HG02852 (cell line): ENCODE data around the gene MEF2C.

Source experiments
- ATAC-seq: cut with Tn5 transposase; IDR thresholded peaks from one replicate; pipeline ENCODE4 v1.9.1; 2021; ENCODE audit warnings: mild to moderate bottlenecking, moderate library complexity; ENCODE audit not compliant: unreplicated experiment

MEF2C gene

DNA sequence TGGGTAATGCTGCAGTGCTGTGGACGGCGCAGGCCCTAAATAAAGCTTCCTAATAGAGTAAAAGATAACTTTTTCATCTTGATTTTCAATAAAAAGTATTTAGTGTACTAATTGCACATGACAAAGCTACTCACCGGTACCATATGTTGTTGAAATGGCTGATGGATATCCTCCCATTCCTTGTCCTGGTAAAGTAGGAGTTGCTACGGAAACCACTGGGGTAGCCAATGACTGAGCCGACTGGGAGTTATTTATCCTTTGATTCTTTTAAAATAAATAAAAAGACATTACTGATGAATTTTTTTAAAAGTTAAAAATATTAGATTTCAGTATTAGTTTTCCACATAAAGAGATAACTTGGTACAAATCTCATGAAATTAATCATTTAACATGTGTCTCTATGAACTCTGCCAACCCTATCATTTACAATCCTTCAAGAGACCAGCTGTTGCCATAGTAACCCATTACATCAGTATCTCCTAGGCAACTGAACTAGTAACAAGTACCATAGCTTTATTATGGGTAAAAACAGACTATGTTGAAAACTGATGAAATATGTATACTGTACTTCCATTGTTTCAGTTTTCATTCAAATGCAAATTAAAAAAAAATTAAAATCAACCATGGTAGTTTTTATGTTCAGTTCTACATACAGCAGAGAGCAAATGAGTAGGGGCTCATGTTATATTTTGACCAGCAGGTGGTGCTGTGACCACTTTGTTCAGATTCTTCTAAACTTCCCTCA lies 153.7 kb downstream of the MEF2C start:
- peak; percentile 28 for ATAC-seq

DNA sequence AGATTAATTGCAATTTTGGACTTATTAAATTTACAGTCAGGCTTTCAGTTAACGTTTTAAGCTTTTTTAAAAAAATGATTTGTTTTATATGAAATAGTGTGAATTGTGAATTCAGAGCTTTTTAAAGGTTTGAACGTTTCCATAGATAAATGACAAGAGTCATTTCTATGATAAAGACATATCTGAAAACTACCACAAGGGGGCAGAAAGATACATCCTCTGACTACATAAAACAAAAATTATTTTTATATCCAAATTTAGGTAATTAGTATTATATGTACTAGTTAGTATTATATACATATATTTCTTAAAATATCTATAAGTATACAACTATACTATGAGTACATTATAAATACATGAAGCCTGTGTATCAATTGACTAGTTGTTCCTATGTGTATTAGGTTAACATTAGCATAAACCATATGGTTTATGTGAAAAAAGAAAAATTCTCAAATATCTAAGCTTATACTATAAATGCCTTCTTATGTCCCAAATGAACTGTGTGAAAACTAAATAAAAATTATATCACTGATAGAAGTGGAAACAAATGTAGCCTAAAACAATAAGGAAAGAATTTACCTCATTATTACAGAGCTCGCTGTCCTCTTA lies 155.2 kb downstream of the MEF2C start:
- ATAC-seq = no peak

DNA sequence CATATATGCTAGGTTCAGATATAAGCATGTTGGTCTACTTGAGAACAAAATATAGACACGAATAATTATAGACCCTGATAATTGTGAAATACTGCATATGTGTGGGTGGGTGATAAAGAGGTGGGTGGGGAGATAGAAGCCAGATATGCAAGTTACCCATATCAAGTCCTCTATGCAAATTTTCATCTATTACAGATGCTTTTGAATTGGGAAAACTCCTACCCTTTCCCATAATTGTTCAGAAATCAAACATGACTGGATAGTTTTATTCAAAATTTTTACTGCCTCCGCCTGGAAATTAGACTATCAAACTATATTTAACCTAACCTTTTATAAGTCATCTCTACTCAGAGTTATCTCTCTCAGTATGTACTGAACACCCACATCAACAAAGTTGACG lies 157.5 kb downstream of the MEF2C start:
- no peak for ATAC-seq

DNA sequence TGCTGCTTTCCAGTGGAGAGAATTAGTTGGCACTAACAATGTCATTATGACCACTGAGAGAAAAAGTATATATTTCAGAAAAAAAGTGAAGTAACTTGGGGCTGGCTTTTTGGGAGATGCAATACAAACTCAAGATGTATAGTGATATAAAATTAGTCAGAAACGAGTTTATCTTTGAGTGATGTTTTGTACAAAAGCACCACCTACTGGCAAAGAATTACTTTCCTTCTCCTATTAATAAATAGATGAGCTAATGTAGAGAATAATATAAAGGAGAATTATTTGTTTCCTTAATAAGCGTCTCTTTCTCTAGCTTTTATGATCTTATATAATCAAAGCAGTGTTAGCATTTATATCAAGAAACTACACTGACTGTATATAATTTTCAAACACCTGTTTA lies 158.8 kb downstream of the MEF2C start:
- no peak for ATAC-seq

DNA sequence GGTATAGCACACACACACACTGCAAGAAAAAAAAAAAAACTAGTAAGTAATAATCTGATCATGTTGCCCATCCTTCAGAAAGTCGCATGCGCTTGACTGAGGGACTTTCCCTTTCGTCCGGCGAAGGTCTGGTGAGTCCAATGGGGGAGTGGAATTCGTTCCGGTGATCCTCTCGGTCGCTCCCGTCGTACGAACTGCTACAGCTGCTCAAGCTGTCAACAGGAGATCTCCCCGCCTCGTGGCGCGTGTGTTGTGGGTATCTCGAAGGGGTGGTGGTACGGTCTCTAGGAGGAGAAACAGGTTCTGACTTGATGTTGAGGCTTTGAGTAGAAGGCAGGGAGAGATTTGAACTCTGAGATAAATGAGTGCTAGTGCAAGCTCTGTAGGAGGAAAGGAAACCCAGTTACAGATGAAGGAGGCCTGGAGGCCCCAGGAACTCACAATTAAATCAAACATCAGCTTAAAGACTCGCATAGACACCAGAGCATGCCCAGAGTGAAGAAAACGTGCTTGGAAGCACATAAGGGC lies 160.4 kb downstream of the MEF2C start:
- ATAC-seq = no peak

DNA sequence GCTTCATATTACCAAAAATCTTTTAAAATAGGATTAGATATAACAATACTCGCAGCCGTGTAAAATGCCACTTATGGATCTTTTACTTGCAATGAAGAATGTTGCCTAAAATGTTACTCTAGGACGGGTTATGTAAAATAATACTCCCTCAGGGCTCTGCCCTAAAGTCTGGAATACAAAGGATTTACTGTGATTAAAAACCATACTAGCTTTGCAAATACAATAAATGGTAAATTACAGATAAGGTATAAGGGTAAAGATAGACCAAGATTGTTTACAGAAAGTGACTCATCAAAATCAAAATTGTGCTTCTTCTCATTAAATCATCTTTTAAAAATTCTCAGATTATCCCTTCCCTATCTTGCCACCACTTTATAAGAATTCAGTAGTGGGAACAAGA lies 163.6 kb downstream of the MEF2C start:
- no peak for ATAC-seq

DNA sequence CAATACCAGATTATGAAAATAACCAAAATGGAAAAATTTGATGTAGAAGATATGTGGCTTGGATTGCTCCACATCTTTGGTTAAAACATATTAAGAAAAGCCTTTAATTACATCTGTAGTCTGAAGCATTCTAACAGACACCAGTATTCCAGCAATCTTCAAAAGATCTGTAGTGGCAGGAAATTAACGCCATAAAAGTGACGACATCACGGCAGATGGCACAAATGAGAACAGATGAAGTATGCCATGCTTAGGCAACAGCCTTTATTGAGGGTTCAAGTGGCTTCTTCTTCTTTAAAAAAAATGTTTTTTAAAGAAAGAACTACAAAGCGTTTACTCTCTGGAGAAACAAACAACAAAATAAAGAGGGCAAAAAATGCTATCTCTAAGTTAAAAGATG lies 164.2 kb downstream of the MEF2C start:
- no peak for ATAC-seq

DNA sequence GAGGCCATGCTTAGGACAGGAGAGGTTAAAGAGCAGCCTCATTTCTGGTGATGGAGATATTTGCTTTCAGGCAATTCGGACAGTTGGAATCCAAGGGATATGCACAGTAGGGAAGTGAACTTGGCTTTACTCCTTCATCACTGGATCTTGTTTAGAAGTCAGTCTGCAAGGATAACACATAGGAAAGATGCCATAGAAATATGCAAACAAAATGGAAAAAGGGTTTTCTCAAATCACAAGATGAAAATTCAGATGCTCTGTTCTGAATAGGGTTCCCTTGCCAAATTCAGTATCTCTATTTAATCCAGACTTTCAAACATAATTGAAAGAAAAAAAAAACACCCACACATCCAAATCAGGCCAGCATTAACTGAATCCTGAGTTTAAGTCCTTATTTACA lies 166.9 kb downstream of the MEF2C start:
- ATAC-seq = no peak

DNA sequence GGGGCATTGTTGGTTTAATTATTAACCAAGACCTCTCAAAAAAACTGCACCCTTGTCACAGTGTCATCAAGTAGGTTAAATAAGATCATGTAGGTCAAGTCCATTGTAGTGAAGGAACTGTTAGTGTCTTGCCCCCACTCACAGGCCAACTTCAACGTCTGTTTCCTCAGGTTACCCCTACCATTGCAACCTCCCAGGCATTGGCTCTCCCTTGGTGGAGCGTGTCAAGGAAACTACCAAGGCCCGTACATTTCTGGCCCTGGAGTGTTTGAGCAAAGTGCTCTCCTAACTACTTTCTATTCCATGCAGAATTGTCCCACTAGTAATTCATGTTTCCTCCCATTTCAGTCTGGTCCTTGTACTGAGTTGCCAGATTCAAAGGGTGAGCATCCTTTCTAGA lies 167.5 kb downstream of the MEF2C start:
- no peak for ATAC-seq

DNA sequence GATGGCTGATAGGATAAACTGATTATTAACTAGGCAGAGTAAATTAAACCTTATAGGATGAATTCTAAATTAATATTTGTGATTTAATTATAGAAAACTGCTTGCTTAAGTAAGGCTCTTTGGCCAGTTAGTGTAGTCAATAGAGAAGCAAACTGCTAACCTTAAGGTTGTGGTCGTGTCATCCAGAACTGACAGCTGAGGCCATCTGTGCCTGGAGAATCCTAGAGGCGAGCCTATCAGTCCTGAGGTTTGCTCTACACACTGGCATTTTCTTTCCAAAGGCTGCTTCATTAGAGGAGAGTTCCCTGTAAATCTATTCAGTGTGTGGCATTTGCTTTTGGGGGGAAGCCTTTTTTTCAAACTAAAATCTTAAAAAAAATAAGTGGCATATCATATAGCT lies 169.2 kb downstream of the MEF2C start:
- no peak for ATAC-seq

DNA sequence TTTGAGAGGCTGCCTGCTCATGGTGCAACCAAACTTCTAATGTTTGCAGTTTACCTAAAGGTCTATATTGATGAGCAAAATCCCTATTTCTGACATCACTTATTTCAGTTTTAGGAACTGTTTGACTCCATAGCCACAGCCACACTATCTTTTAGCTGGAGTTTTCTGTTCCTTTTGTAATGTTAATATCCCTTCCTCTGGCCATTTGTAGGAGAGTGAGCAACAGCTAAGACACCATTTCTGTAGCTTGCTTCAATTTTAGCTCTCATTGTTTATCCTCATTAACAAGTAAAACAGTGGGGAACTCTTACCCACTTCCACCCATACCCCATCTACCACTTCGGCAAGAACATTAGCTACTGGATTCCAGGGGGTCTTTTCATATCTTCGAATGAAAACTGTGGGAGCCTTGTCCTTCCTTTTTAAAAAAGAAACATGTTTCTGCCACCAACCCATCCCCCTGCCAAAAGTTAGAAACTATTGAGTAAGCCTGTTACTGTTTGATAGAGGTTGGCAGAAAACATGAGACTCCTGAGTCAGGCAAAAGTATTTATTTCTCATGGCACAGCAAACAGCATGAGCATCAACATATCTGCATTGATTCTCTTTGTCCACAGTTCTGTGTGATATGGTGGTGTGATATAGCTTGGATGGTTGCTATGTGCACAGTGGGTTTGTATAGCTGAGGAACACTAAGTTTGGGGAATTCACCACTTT lies 174.1 kb downstream of the MEF2C start:
- no peak for ATAC-seq

DNA sequence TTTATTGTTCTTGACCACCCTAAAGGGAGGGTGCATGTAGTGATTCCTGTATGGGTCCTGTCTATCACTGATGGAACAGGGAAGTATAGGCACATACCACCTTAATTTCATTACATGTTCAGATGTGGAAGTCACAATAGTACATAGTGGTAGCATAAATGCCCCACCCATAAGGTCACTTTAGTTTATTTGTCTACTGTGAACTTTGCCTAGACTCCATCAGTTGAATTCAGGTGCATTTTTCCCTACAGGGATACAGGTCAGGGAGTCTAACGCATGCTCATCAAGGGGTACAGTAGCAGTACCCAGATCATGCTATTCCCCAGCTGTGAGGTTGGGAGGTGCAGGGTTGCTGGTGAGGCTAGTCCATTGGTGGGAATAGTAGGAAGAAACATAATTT lies 175.0 kb downstream of the MEF2C start:
- ATAC-seq = no peak

DNA sequence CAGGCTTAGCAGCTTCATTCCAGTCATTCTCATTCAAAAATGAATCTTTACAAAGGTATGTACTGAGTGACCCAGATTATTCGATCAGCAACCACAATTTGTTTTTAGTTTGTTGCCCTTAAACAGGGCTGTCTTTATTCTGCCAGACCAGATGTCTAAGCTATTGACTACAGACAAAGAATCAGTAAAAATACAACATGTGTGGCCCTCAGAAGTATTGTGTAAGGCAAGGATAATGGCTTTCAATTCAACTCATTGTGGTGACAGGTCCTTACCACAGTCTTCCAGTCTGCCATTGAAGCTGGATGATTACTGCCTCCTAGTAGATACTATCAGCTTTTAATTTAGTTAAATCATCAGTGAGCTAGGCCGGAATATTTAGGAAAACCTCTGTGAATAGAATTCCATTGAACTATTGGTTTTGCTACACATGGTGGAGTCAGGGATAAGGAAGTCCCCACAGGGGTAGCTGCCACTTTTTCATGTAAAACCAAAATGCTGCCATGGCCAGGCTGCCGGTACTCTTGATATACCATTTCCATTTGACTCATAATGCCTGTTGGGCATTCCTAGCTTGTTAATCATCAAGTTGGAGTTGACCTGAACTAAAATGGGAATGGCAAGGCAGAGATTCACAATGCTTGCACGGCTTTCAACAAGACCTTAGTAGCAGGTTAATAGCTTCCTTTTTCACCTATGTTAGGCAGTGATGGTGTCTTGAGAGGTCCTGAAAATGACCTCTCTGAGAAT lies 175.6 kb downstream of the MEF2C start:
- no peak for ATAC-seq

DNA sequence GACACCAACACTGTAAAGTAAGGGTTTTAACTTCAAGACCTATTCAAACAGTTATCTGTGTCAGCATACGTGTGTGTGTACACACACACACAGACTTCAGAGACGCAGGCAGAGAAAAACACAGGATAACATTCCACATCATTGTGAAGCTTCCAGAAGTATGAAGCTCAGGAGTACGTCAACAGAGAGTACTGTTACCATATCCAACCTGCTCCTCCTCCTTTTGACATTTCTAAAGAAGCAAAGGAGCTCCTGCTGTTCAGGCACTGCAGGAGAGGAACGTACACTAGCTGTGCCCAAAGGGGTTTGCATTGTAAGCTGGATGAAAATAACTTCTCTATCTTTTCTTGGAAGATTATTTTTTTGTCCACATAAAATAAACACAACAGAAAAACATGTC lies 180.7 kb downstream of the MEF2C start:
- no peak for ATAC-seq

DNA sequence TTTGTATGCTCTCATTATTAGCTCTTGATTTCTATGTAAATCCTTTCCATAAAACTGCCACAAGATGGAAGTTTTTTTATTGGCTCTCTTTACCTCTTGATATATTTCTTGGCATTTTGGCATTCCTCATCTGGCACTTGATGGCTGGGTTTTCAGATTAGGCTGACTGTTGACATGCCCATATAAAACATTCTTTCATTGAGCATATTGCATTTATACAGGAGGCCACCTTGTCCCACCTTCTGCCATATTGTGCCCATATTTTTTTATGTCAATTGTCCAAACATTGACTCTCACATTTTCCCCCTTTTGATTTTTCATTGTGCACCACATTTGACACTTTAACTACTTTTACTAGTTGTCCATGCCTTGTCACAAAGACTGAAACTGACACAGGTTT lies 182.9 kb downstream of the MEF2C start:
- ATAC-seq = no peak

DNA sequence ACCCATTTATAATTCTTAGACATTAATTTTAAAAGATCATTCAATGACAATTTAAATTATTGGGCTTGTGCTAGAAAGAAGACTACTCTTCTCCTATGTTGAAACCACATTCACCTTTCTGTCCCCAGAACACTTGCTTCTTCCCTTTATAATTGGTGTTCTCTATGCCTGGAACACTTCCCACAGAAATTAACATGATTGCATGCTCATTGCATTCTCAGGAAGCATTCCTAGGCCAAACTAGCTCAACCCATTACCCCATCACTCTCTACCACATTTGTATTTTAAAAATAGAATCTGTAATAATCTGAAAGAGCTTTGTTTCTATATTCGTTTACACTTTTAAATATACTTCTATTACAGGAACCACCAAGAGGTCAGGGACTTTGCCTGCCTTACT lies 184.7 kb downstream of the MEF2C start:
- ATAC-seq = no peak

DNA sequence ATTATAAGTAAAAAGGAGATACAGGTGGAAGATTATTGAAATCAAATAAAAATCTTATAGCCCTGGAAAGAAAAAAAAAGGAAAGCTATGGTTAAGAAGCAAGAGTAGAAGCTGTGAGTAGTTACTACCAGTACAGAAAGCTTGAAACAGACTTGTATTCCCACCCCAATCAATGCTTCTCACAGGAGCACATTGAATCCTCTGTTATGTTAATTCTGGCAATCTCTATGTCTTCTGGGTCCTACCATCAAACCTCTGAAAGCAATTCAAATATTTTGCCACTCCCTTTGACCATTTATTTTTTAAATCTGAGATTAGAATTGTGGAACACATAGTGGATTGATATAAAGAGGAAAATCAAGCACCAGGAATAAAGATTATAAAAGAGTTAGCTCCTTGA lies 186.5 kb downstream of the MEF2C start:
- ATAC-seq = no peak

DNA sequence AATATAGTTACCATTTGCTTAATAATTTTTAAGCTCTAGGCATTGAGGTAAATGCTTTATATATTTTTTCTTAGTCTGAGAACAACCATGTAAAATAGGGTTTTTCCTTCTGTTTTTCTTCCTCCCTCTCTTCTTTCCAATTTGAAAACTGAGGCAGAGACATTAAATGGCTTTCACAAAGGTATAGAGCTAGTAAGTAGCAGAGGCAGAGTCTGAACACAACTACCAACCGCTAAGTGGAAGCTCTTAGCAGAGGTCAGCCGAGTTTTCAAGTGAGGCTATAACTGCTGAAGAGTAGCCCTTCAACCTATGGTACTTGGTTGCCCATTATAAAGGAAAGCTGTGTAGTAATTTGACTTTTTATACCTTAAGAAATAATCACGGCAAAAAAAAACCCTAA lies 187.1 kb downstream of the MEF2C start:
- ATAC-seq = no peak

DNA sequence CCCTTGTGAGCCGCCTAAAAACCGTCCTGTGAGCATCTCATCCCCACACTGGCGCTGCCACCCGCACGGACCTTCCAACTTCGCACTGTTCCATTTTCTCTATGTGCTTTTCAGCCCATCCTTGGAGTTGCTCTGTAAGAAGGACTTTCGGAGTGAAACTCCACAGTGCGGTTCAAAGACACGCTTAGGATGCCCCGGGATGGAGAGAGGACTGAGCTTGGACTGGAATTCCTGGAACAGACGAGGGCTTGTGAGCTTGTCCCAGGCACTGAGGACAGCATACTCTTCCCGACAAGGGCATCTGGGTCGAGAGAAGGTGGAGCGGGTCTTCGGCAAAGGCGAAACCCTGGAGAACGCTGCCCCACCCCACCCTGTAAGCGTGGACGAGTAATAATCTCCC lies 187.8 kb downstream of the MEF2C start:
- no peak for ATAC-seq

DNA sequence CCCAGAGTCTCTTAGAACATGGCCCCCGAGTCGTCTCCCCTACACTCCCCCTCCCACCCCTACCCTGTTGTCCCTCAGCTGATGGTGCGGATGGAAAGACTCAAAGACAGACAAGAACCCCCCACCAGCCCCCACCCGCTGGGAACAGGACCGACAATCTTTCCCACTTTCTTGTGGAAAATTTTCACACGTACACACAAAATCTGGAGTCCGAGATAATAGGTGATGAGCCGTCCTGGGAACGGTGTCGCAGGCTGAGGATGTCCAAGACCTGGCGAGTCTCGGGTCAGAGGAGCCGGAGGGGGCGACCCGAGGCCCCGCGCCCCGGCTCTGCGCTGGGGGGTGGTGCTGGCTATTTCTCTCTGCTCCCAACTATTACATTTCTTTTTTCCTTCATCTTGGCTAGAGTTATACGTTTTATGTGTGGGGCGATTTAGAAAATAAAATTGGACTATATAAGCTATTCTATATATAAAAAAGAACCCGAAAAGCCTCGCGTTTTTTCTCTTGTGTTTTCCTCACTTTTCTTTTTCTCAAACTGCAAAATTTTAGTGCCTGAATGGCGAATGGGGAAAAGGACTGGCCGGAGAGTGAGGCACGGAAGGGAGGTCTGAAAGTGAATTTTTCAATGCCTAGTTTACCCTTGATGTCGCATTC lies 188.8 kb downstream of the MEF2C start:
- no peak for ATAC-seq
